Neuron (in vitro differentiated cells): ENCODE measurements around the gene HMCN2.

Experiments used
- H2AFZ ChIP-seq: one replicate; pipeline ENCODE4 v1.6.1; 2013; ENCODE audit warnings: low read depth, mild to moderate bottlenecking, inconsistent platforms, low read length, moderate library complexity
- H3K27me3 ChIP-seq: one replicate; pipeline ENCODE4 v1.6.1; 2013; ENCODE audit warnings: low read length; ENCODE audit not compliant: insufficient read depth
- H3K36me3 ChIP-seq: one replicate; pipeline ENCODE4 v1.6.1; 2013; ENCODE audit warnings: low read length; ENCODE audit not compliant: insufficient read depth
- H3K4me1 ChIP-seq: one replicate; pipeline ENCODE4 v1.6.1; 2013; ENCODE audit warnings: low read length; ENCODE audit not compliant: insufficient read depth
- H3K4me3 ChIP-seq: 2 replicates; pipeline ENCODE4 v1.5.1; 2013; ENCODE audit warnings: mild to moderate bottlenecking, low read length, moderate library complexity
- H3K9me3 ChIP-seq: one replicate; pipeline ENCODE4 v1.6.1; 2013; ENCODE audit warnings: low read length

Gene HMCN2

GRCh38 chr9:130265431-130266235 is at the start of gene HMCN2:
Gene HMCN2 (plus strand): TSS chr9:130265760. CDS start chr9:130265879, 119 bp downstream.
- Histone ChIP-seq H3K4me3 (peak within 1 kb of the TSS; percentile 18), H3K9me3 (no peaks in the 10 kb centered on the region), H3K36me3 (no peaks in the 10 kb centered on the region), H2AFZ (no peak within 1 kb of the TSS), H3K4me1 (no peaks in the 10 kb centered on the region), H3K27me3 (peaks cover 76% of the 10 kb centered on the region)

GRCh38 chr9:130217838-130218237 is 47.7 kb upstream of the HMCN2 start:
- peaks cover 26% of the 10 kb centered on the region for H3K4me1 ChIP-seq
- no peaks in the 10 kb centered on the region for H3K9me3 ChIP-seq
- H3K36me3 ChIP-seq = peaks cover 6% of the 10 kb centered on the region
- H2AFZ ChIP-seq = no peak overlapping the region
- H3K4me3 ChIP-seq = no peak overlapping the region
- H3K27me3 ChIP-seq = no peaks in the 10 kb centered on the region

GRCh38 chr9:130219661-130220096 is 45.9 kb upstream of the HMCN2 start:
- Histone ChIP-seq H3K9me3 (no peaks in the 10 kb centered on the region), H2AFZ (no peak overlapping the region), H3K4me1 (peaks cover 16% of the 10 kb centered on the region), H3K36me3 (peaks cover 12% of the 10 kb centered on the region), H3K27me3 (no peaks in the 10 kb centered on the region), H3K4me3 (no peak overlapping the region)

GRCh38 chr9:130220352-130220751 is 45.2 kb upstream of the HMCN2 start:
- H3K27me3 ChIP-seq = no peaks in the 10 kb centered on the region
- H3K4me1 ChIP-seq = peaks cover 9% of the 10 kb centered on the region
- no peak overlapping the region for H3K4me3 ChIP-seq
- H2AFZ ChIP-seq = no peak overlapping the region
- no peaks in the 10 kb centered on the region for H3K9me3 ChIP-seq
- peaks cover 15% of the 10 kb centered on the region for H3K36me3 ChIP-seq

- H3K36me3 ChIP-seq = peaks cover 27% of the 10 kb centered on the region
- peaks cover 9% of the 10 kb centered on the region for H3K4me1 ChIP-seq
- H2AFZ ChIP-seq = no peak overlapping the region
- no peaks in the 10 kb centered on the region for H3K27me3 ChIP-seq
- H3K9me3 ChIP-seq = peaks cover 7% of the 10 kb centered on the region
- H3K4me3 ChIP-seq = no peak overlapping the region
Measured at GRCh38 chr9:130222833-130223232, 42.7 kb upstream of the HMCN2 start.

- no peak overlapping the region for H2AFZ ChIP-seq
- no peaks in the 10 kb centered on the region for H3K27me3 ChIP-seq
- peaks cover 8% of the 10 kb centered on the region for H3K9me3 ChIP-seq
- H3K4me3 ChIP-seq = no peak overlapping the region
- H3K36me3 ChIP-seq = peaks cover 34% of the 10 kb centered on the region
- H3K4me1 ChIP-seq = peaks cover 7% of the 10 kb centered on the region
Measured at GRCh38 chr9:130225071-130225470, 40.5 kb upstream of the HMCN2 start.

GRCh38 chr9:130225586-130225985 is 40.0 kb upstream of the HMCN2 start:
- H2AFZ ChIP-seq = no peak overlapping the region
- peaks cover 34% of the 10 kb centered on the region for H3K36me3 ChIP-seq
- H3K9me3 ChIP-seq = peaks cover 8% of the 10 kb centered on the region
- H3K27me3 ChIP-seq = no peaks in the 10 kb centered on the region
- peaks cover 2% of the 10 kb centered on the region for H3K4me1 ChIP-seq
- no peak overlapping the region for H3K4me3 ChIP-seq

- H3K4me3 ChIP-seq = no peak overlapping the region
- no peaks in the 10 kb centered on the region for H3K27me3 ChIP-seq
- no peak overlapping the region for H2AFZ ChIP-seq
- H3K36me3 ChIP-seq = peaks cover 34% of the 10 kb centered on the region
- peaks cover 8% of the 10 kb centered on the region for H3K9me3 ChIP-seq
- no peaks in the 10 kb centered on the region for H3K4me1 ChIP-seq
Measured at GRCh38 chr9:130226112-130226511, 39.4 kb upstream of the HMCN2 start.

GRCh38 chr9:130227833-130228232 is 37.7 kb upstream of the HMCN2 start:
- Histone ChIP-seq H3K36me3 (peaks cover 37% of the 10 kb centered on the region), H3K4me3 (no peak overlapping the region), H3K9me3 (peaks cover 8% of the 10 kb centered on the region), H2AFZ (no peak overlapping the region), H3K27me3 (no peaks in the 10 kb centered on the region), H3K4me1 (no peaks in the 10 kb centered on the region)

GRCh38 chr9:130229759-130230158 is 35.8 kb upstream of the HMCN2 start:
- H3K36me3 ChIP-seq = peaks cover 47% of the 10 kb centered on the region
- no peaks in the 10 kb centered on the region for H3K4me1 ChIP-seq
- H3K27me3 ChIP-seq = no peaks in the 10 kb centered on the region
- H2AFZ ChIP-seq = no peak overlapping the region
- peaks cover 8% of the 10 kb centered on the region for H3K9me3 ChIP-seq
- H3K4me3 ChIP-seq = no peak overlapping the region

GRCh38 chr9:130230631-130231030 is 34.9 kb upstream of the HMCN2 start:
- peaks cover 8% of the 10 kb centered on the region for H3K9me3 ChIP-seq
- no peaks in the 10 kb centered on the region for H3K4me1 ChIP-seq
- H3K27me3 ChIP-seq = no peaks in the 10 kb centered on the region
- peaks cover 43% of the 10 kb centered on the region for H3K36me3 ChIP-seq
- H3K4me3 ChIP-seq = no peak overlapping the region
- H2AFZ ChIP-seq = no peak overlapping the region

- Histone ChIP-seq H3K27me3 (no peaks in the 10 kb centered on the region), H3K9me3 (no peaks in the 10 kb centered on the region), H3K4me1 (no peaks in the 10 kb centered on the region), H3K4me3 (no peak overlapping the region), H3K36me3 (peaks cover 31% of the 10 kb centered on the region), H2AFZ (no peak overlapping the region)
Measured at GRCh38 chr9:130232899-130233586, 32.5 kb upstream of the HMCN2 start.

GRCh38 chr9:130233587-130233945 is 32.0 kb upstream of the HMCN2 start:
- H3K27me3 ChIP-seq = no peaks in the 10 kb centered on the region
- no peaks in the 10 kb centered on the region for H3K4me1 ChIP-seq
- H2AFZ ChIP-seq = no peak overlapping the region
- H3K9me3 ChIP-seq = no peaks in the 10 kb centered on the region
- H3K4me3 ChIP-seq = no peak overlapping the region
- peaks cover 27% of the 10 kb centered on the region for H3K36me3 ChIP-seq
